OCI-LY7 (cell line): ENCODE measurements around the gene PRKCA.

ENCODE experiments used
- EZH2phosphoT487 ChIP-seq: fragments of 200-600 bp; sonication (generic); IDR thresholded peaks from 2 replicates; pipeline ENCODE4 v1.6.1; 2018; ENCODE audit warnings: low read depth, borderline replicate concordance, mild to moderate bottlenecking, mixed run types, antibody characterized with exemption, low read length, moderate library complexity, mixed read lengths
- TF ChIP-seq, protein P1 (sequence below): fragments of 200-600 bp; sonication (generic); conservative IDR thresholded peaks from 2 replicates; pipeline ENCODE4 v1.5.1; 2014; ENCODE audit warnings: mild to moderate bottlenecking, antibody characterized with exemption, low read length, moderate library complexity, mixed read lengths

GRCh38 chr17:66414561-66415175 is 112.3 kb downstream of the PRKCA start:
- TF ChIP-seq EZH2phosphoT487: no peak
- TF ChIP-seq, protein P1, sequence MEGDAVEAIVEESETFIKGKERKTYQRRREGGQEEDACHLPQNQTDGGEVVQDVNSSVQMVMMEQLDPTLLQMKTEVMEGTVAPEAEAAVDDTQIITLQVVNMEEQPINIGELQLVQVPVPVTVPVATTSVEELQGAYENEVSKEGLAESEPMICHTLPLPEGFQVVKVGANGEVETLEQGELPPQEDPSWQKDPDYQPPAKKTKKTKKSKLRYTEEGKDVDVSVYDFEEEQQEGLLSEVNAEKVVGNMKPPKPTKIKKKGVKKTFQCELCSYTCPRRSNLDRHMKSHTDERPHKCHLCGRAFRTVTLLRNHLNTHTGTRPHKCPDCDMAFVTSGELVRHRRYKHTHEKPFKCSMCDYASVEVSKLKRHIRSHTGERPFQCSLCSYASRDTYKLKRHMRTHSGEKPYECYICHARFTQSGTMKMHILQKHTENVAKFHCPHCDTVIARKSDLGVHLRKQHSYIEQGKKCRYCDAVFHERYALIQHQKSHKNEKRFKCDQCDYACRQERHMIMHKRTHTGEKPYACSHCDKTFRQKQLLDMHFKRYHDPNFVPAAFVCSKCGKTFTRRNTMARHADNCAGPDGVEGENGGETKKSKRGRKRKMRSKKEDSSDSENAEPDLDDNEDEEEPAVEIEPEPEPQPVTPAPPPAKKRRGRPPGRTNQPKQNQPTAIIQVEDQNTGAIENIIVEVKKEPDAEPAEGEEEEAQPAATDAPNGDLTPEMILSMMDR: no peak
